NCI-H2227 treated with DMSO at 0.1 percent for 48 hours (cell line): ENCODE measurements around the gene FICD.
"Not testable (repeated sequence)": the region's sequence is repeated elsewhere in the genome, so short reads cannot be mapped to it uniquely, and the experiment has no call there.

Experiments
- DNase-seq: peaks from one replicate; lab custom pipeline; 2025; lab: John Stamatoyannopoulos, UW

FICD gene

DNA sequence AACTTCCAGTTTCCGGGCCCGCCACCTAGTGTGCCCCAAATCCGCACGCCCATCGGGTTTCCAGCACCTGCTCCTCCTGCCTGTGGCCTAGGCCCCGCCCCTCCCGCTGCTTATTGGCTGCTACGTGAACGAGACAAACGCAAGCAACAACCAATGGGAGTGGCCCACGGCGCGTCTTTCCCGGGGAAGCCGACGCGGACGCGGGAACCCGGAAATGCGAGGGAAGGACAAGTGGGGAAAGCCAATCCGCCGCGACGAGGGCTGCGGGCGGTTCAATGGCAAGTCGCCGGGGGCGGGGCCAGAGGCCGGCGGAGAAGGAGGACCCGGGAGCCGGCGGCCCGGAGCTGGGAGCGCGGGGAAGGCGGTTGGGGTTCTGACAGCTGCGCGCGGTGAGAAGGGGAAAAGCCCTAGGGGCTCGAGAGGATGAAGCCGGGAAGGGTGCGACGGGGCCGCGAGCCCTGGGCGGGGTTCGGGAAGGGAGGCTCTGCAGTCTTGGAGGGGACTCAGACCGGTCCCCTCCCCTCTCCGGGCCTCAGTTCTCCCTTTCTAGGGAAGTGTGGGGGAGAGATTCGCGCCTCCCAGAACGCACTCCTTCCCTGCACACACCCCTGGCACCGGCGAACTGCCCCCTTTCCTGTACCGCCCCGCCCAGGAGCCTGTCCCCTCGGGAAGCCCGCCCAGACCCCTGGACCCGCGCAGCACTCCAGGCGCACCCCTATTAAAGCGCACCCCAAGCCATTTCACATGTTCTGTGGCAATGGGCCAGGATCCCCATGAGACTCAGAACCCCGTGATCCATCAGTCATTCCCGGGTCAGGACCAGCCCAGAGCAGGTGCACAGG is at the start of gene FICD:
TSS of gene FICD (plus strand) at position 305 of the 842 bp plus-strand sequence. CDS start 1,696 bp downstream, outside the sequence.
- peak; percentile 99 for DNase-seq

DNA sequence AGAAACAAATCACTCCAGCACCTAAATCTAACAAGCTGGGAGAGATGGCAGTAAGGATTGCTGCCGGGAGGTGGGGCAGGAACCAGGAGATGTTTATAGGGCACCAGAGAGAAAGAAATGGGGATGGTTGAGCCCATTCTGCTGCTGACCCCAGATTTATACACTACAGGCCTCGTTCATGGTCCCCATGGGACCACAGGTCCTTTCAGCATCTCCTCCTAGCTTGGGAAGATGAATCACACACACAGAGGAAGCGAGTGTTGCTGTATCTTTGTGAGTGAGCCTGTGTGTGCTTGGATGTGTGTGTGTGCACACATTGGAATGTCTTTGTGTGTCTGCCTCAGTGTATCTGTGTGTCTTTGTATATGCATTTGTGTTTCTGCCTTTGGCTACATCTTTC is 49.7 kb upstream of the FICD start:
- DNase-seq: no peak

- no peak for DNase-seq
These were observed 46.7 kb upstream of the FICD start for GRCh38 chr12:108468196-108468968.

DNA sequence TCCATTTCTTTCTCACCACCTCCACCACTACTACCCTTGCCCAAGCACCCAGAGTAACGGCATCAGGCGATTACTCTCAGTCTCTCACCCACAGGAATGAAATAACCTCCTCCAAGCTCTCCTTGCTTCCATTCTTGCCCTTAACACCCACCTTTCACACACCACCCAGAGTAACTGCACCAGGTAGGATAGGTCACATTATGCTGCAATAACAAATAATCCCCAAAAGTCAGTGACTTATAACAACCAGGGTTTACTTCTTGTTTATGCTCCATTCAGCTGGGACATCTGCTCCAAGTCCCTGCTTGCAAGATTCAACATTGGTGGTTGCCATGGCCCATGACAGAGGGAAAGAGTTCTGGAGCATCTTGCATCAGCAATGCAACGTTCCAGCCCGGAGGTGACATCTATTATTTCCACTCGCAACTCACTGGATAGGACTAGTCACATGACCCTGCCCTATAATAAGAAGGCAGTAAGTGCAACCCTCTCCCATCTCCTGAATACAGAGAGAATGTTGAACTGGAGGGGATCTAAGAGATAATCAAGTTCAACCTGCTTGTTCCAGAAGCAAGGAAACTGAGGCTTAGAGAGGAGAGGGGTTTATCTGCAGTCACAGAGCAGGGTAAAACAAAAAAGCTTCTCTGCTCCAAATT is 41.5 kb upstream of the FICD start:
- DNase-seq: no peak

GRCh38 chr12:108475396-108475795 is 39.7 kb upstream of the FICD start:
- DNase-seq: no peak

GRCh38 chr12:108477055-108477880 is 37.8 kb upstream of the FICD start:
- DNase-seq: no peak

DNA sequence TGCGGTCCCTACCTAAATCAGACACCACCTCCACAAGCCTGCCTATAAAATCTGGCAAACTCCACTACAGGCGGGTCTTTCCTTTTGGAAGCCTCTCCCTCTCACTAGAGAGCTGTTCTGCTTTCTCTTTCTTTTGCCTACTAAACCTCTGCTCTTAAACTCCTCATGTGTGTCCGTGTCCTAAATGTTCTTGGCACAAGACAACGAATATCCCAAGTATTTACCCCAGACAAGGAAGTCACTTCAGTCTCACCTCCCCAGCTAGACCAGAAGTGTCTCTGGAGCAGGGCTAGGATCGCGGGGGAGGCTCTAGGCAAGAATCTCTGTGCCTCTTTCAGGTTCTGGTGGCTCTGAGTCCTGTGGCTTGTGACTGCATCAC is 37.2 kb upstream of the FICD start:
- no peak for DNase-seq

GRCh38 chr12:108478611-108479206 is 36.4 kb upstream of the FICD start:
- no peak for DNase-seq

DNA sequence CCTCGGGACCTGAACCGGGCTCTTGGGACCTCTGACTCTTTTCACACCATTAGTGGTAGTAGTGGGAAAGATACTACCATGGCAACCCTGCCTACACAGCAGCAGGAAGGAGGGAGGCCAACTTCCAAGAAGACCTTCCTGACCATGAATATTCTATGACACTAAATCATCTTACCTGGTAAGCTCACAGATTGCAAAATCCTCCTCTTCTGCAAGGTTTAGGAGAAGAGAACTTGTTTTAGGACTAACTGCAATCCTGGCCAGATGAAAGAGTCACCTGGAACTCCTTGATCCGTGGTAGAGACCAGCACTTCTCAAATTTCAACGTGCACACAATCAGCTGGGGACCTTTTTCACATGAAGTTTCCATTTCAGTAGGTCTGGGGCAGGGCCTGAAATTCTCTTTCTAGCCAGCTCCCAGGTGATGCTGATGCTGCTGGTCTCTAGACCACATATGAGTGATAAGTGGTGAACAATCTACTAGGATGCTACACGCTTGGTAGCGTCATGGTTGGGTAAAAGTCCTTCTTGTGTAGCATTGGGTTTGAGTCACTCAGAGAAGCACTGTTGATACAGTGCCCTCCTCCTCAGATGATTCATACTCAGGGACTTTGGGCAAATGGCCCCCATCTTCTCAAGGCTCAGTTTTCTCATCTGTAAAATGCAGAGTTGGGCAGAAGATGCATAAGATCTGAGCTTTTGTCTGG is 35.6 kb upstream of the FICD start:
- DNase-seq: no peak

DNA sequence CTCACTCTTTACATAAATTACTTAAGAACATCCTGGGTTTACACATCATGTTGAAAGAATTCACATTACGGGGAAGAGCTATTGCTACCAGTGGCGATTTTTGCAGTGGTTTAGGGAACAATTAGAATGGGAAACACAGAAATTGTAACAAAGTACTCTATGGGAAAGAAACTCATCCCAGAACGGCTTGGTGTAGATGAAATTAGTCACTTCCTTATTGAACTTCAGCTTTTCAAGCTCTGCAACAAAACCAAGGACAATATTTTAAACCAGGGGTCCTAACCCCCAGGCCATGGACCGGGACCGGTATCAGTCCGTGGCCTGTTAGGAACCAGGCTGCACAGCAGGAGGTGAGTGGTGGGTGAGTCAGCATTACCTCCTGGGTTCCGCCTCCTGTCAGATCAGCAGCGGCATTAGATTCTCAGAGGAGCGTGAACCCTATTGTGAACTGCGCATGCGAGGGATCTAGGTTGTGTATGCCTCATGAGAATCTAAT is 32.3 kb upstream of the FICD start:
- DNase-seq: peak; percentile 41

DNA sequence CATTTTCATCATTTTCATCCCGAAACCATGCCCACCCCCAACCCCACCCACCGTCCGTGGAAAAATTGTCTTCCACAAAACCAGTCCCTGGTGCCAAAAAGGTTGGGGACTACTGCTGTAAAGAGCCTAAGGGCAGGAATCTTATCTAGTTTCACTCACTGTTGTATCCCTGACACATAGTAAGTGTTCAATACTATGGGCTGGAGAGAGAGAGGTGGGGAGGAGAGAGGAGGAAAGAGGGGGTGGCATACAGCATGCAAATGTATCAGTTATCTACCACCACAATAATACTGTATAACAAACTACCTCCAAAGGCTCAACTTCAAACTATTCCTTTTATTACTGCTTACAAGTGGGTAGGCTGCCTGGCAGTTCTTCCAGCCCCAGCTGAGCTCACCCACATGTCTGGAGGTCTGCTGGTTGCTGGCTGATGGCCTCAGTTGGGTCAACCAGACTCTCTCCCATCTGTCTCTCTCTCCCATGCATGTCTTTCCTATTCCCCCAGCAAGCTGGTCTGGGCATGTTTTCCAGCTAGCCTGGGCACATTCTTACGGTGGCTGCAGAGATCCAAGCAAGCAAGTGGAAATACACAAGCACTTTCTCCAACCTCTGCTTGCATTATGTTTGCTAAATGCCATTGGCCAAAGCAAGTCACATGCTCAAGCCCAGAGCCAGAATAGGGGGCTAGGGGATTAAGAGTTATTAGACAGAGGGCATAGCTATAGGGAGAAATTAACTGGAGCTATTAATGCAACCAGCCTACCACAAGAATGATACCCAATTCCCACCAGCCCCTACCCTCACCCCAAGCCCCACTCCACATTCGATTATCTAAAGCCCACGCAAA is 31.6 kb upstream of the FICD start:
- DNase-seq: no peak

DNA sequence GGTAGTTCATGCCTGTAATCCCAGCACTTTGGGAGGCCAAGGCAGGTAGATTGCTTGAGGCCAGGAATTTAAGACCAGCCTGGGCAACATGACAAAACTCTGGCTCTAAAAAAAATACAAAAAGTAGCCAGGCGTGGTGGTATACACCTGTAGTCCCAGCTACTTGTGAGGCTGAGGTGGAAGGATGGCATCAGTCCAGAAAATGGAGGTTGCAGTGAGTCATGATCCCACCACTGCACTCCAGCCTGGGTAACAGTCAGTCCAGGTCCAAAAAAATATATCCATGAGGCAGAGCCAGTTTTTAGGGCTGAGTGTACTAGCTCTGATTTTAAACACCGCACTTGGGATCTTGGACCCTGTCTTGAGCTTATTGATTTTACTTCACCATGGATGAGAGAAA is 30.6 kb upstream of the FICD start:
- DNase-seq: no peak

DNA sequence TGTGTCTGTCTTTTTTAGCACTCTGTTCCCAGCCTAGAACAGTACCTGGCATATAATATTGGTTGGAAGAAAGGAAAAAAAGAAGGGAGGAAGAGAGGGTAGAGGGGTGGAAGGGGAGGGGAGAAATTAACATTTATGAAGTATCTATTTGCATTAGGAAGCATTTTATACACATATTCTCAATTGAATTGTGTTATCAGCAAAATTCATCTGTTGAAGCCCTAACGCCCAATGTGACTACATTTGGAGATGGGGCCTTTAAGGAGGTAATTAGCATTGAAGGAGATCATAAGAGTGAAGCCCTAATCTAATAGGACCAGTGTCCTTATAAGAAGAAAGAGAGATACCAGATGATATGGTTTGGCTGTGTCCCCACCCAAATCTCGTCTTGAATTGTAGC is 30.2 kb upstream of the FICD start:
- DNase-seq: no peak

DNA sequence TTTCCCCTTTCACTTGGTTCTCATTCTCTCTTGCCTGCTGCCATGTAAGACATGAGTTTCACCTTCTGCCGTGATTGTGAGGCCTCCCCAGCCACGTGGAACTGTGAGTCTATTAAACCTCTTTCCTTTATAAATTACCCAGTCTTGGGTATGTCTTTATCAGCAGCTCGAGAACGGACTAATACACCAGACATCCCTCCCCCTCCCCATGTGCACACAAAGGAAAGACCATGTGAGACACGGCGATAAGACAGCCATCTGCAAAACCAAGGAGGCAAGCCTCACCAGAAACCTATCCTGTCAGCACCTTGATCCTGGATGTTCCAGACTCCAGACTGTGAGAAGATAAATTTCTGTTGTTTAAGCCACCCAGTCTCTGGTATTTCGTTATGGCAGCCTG is 29.7 kb upstream of the FICD start:
- DNase-seq: not testable (repeated sequence)

DNA sequence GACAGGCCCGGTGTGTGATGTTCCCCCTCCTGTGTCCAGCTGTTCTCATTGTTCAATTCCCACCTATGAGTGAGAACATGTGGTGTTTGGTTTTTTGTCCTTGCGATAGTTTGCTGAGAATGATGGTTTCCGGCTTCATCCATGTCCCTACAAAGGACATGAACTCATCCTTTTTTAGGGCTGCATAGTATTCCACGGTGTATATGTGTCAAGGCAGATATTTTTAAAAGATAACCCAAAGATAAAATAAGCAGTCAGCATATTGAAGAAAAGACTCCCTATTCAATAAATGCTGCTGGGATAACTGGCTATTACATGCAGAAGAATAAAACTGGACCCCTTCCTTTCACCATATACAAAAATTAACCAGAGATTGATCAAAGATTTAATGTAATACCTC is 28.0 kb upstream of the FICD start:
- not testable (repeated sequence) for DNase-seq

- no peak for DNase-seq
These were observed 23.8 kb upstream of the FICD start for GRCh38 chr12:108491256-108491655.

- no peak for DNase-seq
These were observed 20.0 kb upstream of the FICD start for GRCh38 chr12:108495054-108495453.

- DNase-seq: no peak
These were observed 19.1 kb upstream of the FICD start for GRCh38 chr12:108495823-108496579.

- no peak for DNase-seq
These were observed 16.9 kb upstream of the FICD start for GRCh38 chr12:108498136-108498535.
